K562 (cell line): Measurements from ENCODE around the gene SMIM29. TPM values are rescaled to one million over a fixed set of nuclear protein-coding genes. Genes with fewer than 3 reads are reported as not detected.

Experiments used
- ADNP ChIP-seq: fragments of 200-800 bp; sonication (Bioruptor generic); IDR thresholded peaks from 2 replicates; pipeline ENCODE4 v1.6.1; 2016; ENCODE audit warnings: missing genetic modification characterization, missing compliant biosample characterization
- ARHGAP35 ChIP-seq: fragments of 450-650 bp; IDR thresholded peaks from 2 replicates; pipeline ENCODE4 v1.6.1; 2018; ENCODE audit not compliant: partially characterized antibody
- BRD4 ChIP-seq: fragments of 200-600 bp; sonication (generic); IDR thresholded peaks from 2 replicates; pipeline ENCODE4 v1.6.1; 2017; ENCODE audit warnings: inconsistent platforms
- FOS ChIP-seq: IDR thresholded peaks from 3 replicates; pipeline ENCODE4 v1.6.1; 2011; ENCODE audit not compliant: insufficient read length; ENCODE audit errors: extremely low read depth
- LEF1 ChIP-seq: fragments of 450-650 bp; IDR thresholded peaks from 2 replicates; pipeline ENCODE4 v1.6.1; 2016; ENCODE audit warnings: mild to moderate bottlenecking
- NFRKB ChIP-seq: fragments of 450-650 bp; IDR thresholded peaks from 2 replicates; pipeline ENCODE4 v1.6.1; 2016; ENCODE audit warnings: low read depth
- SMARCA4 ChIP-seq: fragments of 450-650 bp; IDR thresholded peaks from 2 replicates; pipeline ENCODE4 v1.6.1; 2016
- SMARCC2 ChIP-seq: fragments of 450-650 bp; IDR thresholded peaks from 2 replicates; pipeline ENCODE4 v1.6.1; 2017; ENCODE audit warnings: antibody characterized with exemption, moderate library complexity, mild to moderate bottlenecking, low read depth
- SNIP1 ChIP-seq: fragments of 450-650 bp; IDR thresholded peaks from 2 replicates; pipeline ENCODE4 v1.7.1; 2017; ENCODE audit warnings: low read depth, mild to moderate bottlenecking
- TAF1 ChIP-seq: IDR thresholded peaks from 2 replicates; pipeline ENCODE4 v1.6.1; 2011; ENCODE audit warnings: mild to moderate bottlenecking, low read length, moderate library complexity; ENCODE audit not compliant: insufficient read depth, control insufficient read depth, severe bottlenecking; ENCODE audit errors: extremely low read depth
- TAF7 ChIP-seq: fragments of 450-650 bp; IDR thresholded peaks from 2 replicates; pipeline ENCODE4 v1.6.1; 2016; ENCODE audit warnings: missing genetic modification characterization, missing compliant biosample characterization
- TEAD2 ChIP-seq: fragments of 450-650 bp; IDR thresholded peaks from 2 replicates; pipeline ENCODE4 v1.6.1; 2016; ENCODE audit warnings: missing genetic modification characterization, control low read depth, missing compliant biosample characterization
- ZNF174 ChIP-seq: fragments of 250-450 bp; sonication (Bioruptor Pico); IDR thresholded peaks from 2 replicates; pipeline ENCODE4 v1.4.0; 2020; ENCODE audit warnings: mild to moderate bottlenecking
- ZNF184 ChIP-seq: sonication (generic); formaldehyde crosslinking; IDR thresholded peaks from 2 replicates; pipeline ENCODE4 v1.5.0; 2020; ENCODE audit warnings: missing genetic modification reagents
- ZNF217 ChIP-seq: sonication (generic); formaldehyde crosslinking; IDR thresholded peaks from 2 replicates; pipeline ENCODE4 v1.8.0; 2022; ENCODE audit warnings: mild to moderate bottlenecking, missing genetic modification reagents
- ZNF589 ChIP-seq: fragments of 200-800 bp; sonication (Bioruptor generic); IDR thresholded peaks from 2 replicates; pipeline ENCODE4 v1.6.1; 2016; ENCODE audit warnings: low read depth, missing genetic modification characterization, missing compliant biosample characterization
- polyA plus RNA-seq, 8 experiments: library from polyadenylated mRNA; depleted of rRNA in 4 of 8; stranded (reverse) in 5 of 8; unstranded in 3 of 8; fragments of >200 nt; fragmentation: Nextera tagmentation in 2 of 8; fragmentation: Illumina TruSeq in 1 of 8; extraction: Ambion mirVana in 2 of 8; extraction: Trizol in 1 of 8; gene quantifications; 2 replicates each; pipeline versions ENCODE4 v1.2.1 to v1.2.3, GENCODE V29; 2011 to 2014; ENCODE audit warnings: inconsistent platforms in 1 of 8, missing spikeins in 1 of 8
- total RNA-seq, 7 experiments: library from RNA; depleted of rRNA in 6 of 7; stranded (reverse); fragments of >200 nt in 6 of 7; fragmentation: Illumina TruSeq in 2 of 7; extraction: Trizol in 2 of 7; gene quantifications; 2 replicates each; pipeline versions ENCODE4 v1.2.1 to v1.2.3, GENCODE V29; 2011 to 2021; ENCODE audit warnings: low replicate concordance in 1 of 7
- TF ChIP-seq, protein P1 (sequence below): fragments of 450-650 bp; formaldehyde crosslinking; IDR thresholded peaks from 2 replicates; pipeline ENCODE4 v1.4.0; 2020; ENCODE audit warnings: mild to moderate bottlenecking, moderate library complexity
- TF ChIP-seq, protein P2 (sequence below): sonication (generic); formaldehyde crosslinking; IDR thresholded peaks from 2 replicates; pipeline ENCODE4 v1.9.0; 2022; ENCODE audit warnings: mild to moderate bottlenecking, missing genetic modification reagents
- TF ChIP-seq, protein P3 (sequence below): IDR thresholded peaks from 2 replicates; pipeline ENCODE4 v1.6.1; 2011; ENCODE audit not compliant: insufficient read length; ENCODE audit errors: extremely low read depth
- TF ChIP-seq, protein P4 (sequence below): fragments of 450-650 bp; formaldehyde crosslinking; IDR thresholded peaks from 2 replicates; pipeline ENCODE4 v1.4.0; 2020; ENCODE audit warnings: mild to moderate bottlenecking, moderate library complexity
- TF ChIP-seq, protein P5 (sequence below), 2 experiments: fragments of 450-650 bp in 1 of 2; sonication (generic) in 1 of 2; formaldehyde crosslinking in 1 of 2; IDR thresholded peaks in 1 of 2; conservative IDR thresholded peaks in 1 of 2; 2 replicates each; pipeline versions ENCODE4 v1.6.1 to v1.8.1; 2016 to 2023; ENCODE audit warnings: mild to moderate bottlenecking in 2 of 2, moderate library complexity in 2 of 2, inconsistent platforms in 1 of 2, missing genetic modification reagents in 1 of 2

SMIM29 gene
- total and polyA plus RNA-seq, 9 of the 15 experiments (the other 6 are each of a cell fraction or from before 2014, with no cell fraction given), result 6.5 to 36.7 (median 20.9) TPM

DNA sequence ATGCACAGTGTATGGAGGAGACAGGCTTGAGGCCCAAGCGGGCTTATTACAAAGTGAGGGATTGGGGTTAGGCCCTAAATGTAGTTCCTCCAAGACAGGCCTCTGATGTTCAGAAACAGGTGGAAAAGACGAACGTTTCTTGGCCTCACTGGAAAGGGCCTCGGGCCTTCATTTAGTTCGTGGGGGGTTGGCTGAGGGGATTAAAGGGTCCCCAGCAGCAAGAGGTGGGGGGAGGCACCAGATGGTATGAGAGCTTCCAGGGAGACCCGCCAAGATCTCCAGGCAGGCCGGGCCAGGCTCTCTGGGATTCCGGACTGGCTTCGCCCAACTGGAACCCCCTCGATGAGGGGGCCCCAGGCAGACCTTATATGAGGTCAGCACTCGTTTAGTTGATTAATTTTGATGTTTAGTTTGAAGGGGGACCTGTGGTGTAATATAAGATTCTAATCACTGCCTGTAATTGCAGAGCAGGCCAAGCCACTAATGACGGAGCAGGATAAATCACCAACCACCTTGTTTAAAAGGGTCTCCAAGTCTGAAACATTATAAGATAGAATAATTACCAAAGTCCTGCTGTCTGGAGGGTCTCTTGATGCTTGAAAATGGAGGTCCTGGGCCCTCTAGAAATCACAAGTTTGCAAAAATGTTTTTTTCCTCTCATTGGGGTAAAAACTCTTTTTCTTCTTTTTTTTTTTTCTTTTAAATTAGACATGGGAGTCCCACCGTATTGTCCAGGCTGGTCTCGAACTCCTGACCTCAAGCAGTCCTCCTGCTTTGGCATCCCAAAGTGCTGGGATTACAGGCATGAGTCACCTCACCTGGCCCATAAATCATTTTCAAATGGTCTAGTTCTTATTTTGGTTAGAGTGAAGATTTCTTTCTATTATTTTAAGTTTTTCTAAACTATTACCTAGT, 10.0 kb downstream of the SMIM29 start (continued):
- TF ChIP-seq ZNF184 (CRISPR knock-in tag) (no peak), SMARCC2 (peak; percentile 51; the same call in 1 of the 2 replicates), LEF1 (peak; percentile 39; the same call in 1 of the 2 replicates), TEAD2 (tag) (no peak), TAF7 (no peak), SNIP1 (no peak), ARHGAP35 (no peak), ZNF174 (CRISPR knock-in tag) (no peak), ADNP (tag) (no peak), FOS (no peak), BRD4 (no peak), NFRKB (peak; percentile 17; the same call in 1 of the 2 replicates), ZNF217 (CRISPR knock-in tag) (no peak), ZNF589 (CRISPR knock-in tag) (0 out of 2 replicates have a peak, but pooled peaks have one; percentile 16), TAF1 (peak; percentile 1), SMARCA4 (peak; percentile 63; the same call in 1 of the 2 replicates)
- TF ChIP-seq, protein P1, sequence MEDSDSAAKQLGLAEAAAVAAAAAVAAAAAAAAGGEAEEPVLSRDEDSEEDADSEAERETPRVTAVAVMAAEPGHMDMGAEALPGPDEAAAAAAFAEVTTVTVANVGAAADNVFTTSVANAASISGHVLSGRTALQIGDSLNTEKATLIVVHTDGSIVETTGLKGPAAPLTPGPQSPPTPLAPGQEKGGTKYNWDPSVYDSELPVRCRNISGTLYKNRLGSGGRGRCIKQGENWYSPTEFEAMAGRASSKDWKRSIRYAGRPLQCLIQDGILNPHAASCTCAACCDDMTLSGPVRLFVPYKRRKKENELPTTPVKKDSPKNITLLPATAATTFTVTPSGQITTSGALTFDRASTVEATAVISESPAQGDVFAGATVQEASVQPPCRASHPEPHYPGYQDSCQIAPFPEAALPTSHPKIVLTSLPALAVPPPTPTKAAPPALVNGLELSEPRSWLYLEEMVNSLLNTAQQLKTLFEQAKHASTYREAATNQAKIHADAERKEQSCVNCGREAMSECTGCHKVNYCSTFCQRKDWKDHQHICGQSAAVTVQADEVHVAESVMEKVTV (CRISPR knock-in tag), result no peak
- TF ChIP-seq, protein P2, sequence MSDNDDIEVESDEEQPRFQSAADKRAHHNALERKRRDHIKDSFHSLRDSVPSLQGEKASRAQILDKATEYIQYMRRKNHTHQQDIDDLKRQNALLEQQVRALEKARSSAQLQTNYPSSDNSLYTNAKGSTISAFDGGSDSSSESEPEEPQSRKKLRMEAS (CRISPR knock-in tag), result no peak
- TF ChIP-seq, protein P3, sequence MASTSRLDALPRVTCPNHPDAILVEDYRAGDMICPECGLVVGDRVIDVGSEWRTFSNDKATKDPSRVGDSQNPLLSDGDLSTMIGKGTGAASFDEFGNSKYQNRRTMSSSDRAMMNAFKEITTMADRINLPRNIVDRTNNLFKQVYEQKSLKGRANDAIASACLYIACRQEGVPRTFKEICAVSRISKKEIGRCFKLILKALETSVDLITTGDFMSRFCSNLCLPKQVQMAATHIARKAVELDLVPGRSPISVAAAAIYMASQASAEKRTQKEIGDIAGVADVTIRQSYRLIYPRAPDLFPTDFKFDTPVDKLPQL, result no peak
- TF ChIP-seq, protein P4, sequence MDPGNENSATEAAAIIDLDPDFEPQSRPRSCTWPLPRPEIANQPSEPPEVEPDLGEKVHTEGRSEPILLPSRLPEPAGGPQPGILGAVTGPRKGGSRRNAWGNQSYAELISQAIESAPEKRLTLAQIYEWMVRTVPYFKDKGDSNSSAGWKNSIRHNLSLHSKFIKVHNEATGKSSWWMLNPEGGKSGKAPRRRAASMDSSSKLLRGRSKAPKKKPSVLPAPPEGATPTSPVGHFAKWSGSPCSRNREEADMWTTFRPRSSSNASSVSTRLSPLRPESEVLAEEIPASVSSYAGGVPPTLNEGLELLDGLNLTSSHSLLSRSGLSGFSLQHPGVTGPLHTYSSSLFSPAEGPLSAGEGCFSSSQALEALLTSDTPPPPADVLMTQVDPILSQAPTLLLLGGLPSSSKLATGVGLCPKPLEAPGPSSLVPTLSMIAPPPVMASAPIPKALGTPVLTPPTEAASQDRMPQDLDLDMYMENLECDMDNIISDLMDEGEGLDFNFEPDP (CRISPR knock-in tag), result no peak
- TF ChIP-seq, protein P5, sequence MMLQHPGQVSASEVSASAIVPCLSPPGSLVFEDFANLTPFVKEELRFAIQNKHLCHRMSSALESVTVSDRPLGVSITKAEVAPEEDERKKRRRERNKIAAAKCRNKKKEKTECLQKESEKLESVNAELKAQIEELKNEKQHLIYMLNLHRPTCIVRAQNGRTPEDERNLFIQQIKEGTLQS (IDR thresholded peaks at IDR 0.05), result peak; percentile 90
- TF ChIP-seq, protein P5 (CRISPR knock-in tag; conservative IDR thresholded peaks at IDR 0.05), result peak; percentile 56; the same call in 1 of the 2 replicates
